H9 (cell line): ENCODE results near the gene CLMN. TPM values are rescaled to one million over a fixed set of nuclear protein-coding genes. Genes with fewer than 3 reads are reported as not detected.

Source experiments
- DNase-seq: peaks from one replicate; pipeline ENCODE4 v3.0.0-alpha.2; 2017
- H2AFZ ChIP-seq: one replicate; pipeline ENCODE4 v1.6.1; 2013; ENCODE audit warnings: mild to moderate bottlenecking, low read length, control low read depth, moderate library complexity
- H2AK5ac ChIP-seq: 2 replicates; pipeline ENCODE4 v1.6.1; 2013; ENCODE audit warnings: low read length, control low read depth, mixed read lengths; ENCODE audit not compliant: insufficient read length
- H2BK120ac ChIP-seq: one replicate; pipeline ENCODE4 v1.6.1; 2013; ENCODE audit warnings: low read depth, mild to moderate bottlenecking, low read length, control low read depth, inconsistent platforms; ENCODE audit not compliant: poor library complexity, severe bottlenecking
- H2BK12ac ChIP-seq: 2 replicates; pipeline ENCODE4 v1.6.1; 2013; ENCODE audit warnings: low read length, control low read depth, mixed read lengths, low read depth; ENCODE audit not compliant: insufficient read length
- H2BK15ac ChIP-seq: 2 replicates; pipeline ENCODE4 v1.6.1; 2013; ENCODE audit warnings: low read depth, low read length, control low read depth
- H2BK20ac ChIP-seq: one replicate; pipeline ENCODE4 v1.6.1; 2013; ENCODE audit warnings: low read depth, mild to moderate bottlenecking, low read length, control low read depth, inconsistent platforms; ENCODE audit not compliant: poor library complexity, severe bottlenecking
- H2BK5ac ChIP-seq: 2 replicates; pipeline ENCODE4 v1.6.1; 2013; ENCODE audit warnings: low read length, control low read depth, mixed read lengths; ENCODE audit not compliant: insufficient read length
- H3K14ac ChIP-seq: 2 replicates; pipeline ENCODE4 v1.6.1; 2013; ENCODE audit warnings: low read length, control low read depth; ENCODE audit not compliant: insufficient read depth
- H3K18ac ChIP-seq: 2 replicates; pipeline ENCODE4 v1.6.1; 2013; ENCODE audit warnings: low read depth, mild to moderate bottlenecking, mixed read lengths, low read length, control low read depth; ENCODE audit not compliant: insufficient read length
- H3K23ac ChIP-seq: 2 replicates; pipeline ENCODE4 v1.6.1; 2013; ENCODE audit warnings: low read length, control low read depth, mixed read lengths, low read depth; ENCODE audit not compliant: insufficient read length
- H3K23me2 ChIP-seq: 2 replicates; pipeline ENCODE4 v1.6.1; 2013; ENCODE audit warnings: low read depth, mild to moderate bottlenecking, mixed read lengths, low read length, control low read depth; ENCODE audit not compliant: insufficient read length, poor library complexity, severe bottlenecking
- H3K27ac ChIP-seq: 2 replicates; pipeline ENCODE4 v1.5.1; 2013; ENCODE audit warnings: low read length, control low read depth, mixed read lengths, low read depth; ENCODE audit not compliant: insufficient read length
- H3K27me3 ChIP-seq: 2 replicates; pipeline ENCODE4 v1.6.1; 2013; ENCODE audit warnings: low read length, control low read depth, inconsistent platforms; ENCODE audit not compliant: insufficient read depth
- H3K4ac ChIP-seq: 2 replicates; pipeline ENCODE4 v1.6.1; 2013; ENCODE audit warnings: low read depth, mild to moderate bottlenecking, control low read depth, inconsistent platforms, low read length, moderate library complexity
- H3K4me1 ChIP-seq: 2 replicates; pipeline ENCODE4 v1.6.1; 2013; ENCODE audit warnings: low read length, control low read depth, inconsistent platforms; ENCODE audit not compliant: insufficient read depth
- H3K4me2 ChIP-seq: 2 replicates; pipeline ENCODE4 v1.6.1; 2013; ENCODE audit warnings: low read length, control low read depth, mixed read lengths; ENCODE audit not compliant: insufficient read length, insufficient read depth
- H3K56ac ChIP-seq: 2 replicates; pipeline ENCODE4 v1.6.1; 2013; ENCODE audit warnings: low read depth, mild to moderate bottlenecking, mixed read lengths, low read length, control low read depth; ENCODE audit not compliant: insufficient read length
- H3K79me1 ChIP-seq: 2 replicates; pipeline ENCODE4 v1.6.1; 2013; ENCODE audit warnings: low read depth, mild to moderate bottlenecking, moderate library complexity, low read length, control low read depth, inconsistent platforms; ENCODE audit not compliant: insufficient read depth, poor library complexity, severe bottlenecking
- H3K79me2 ChIP-seq: 2 replicates; pipeline ENCODE4 v1.6.1; 2013; ENCODE audit warnings: low read length, control low read depth, inconsistent platforms; ENCODE audit not compliant: insufficient read depth
- H3K9ac ChIP-seq: 2 replicates; pipeline ENCODE4 v1.6.1; 2013; ENCODE audit warnings: low read length, control low read depth, mixed read lengths; ENCODE audit not compliant: insufficient read length; ENCODE audit errors: extremely low read depth
- H3K9me3 ChIP-seq: one replicate; pipeline ENCODE4 v1.6.1; 2013; ENCODE audit warnings: low read depth, low read length, inconsistent platforms; ENCODE audit not compliant: control insufficient read depth
- H3T11ph ChIP-seq: one replicate; pipeline ENCODE4 v1.6.1; 2013; ENCODE audit warnings: mild to moderate bottlenecking, low read length, control low read depth, inconsistent platforms
- H4K20me1 ChIP-seq: one replicate; pipeline ENCODE4 v1.6.1; 2013; ENCODE audit not compliant: control insufficient read depth, insufficient read length, insufficient read depth
- H4K5ac ChIP-seq: 2 replicates; pipeline ENCODE4 v1.6.1; 2013; ENCODE audit warnings: low read depth, mild to moderate bottlenecking, mixed read lengths, low read length, control low read depth; ENCODE audit not compliant: insufficient read length
- H4K8ac ChIP-seq: replicated peaks from 2 replicates; pipeline ENCODE4 v1.6.1; 2013; ENCODE audit warnings: low read length, control low read depth, mixed read lengths, low read depth; ENCODE audit not compliant: insufficient read length
- H4K91ac ChIP-seq: 2 replicates; pipeline ENCODE4 v1.6.1; 2013; ENCODE audit warnings: low read depth, mild to moderate bottlenecking, moderate library complexity, mixed read lengths, low read length, control low read depth; ENCODE audit not compliant: insufficient read length
- H3K27ac Mint-ChIP-seq, 3 experiments: 2 replicates in 2 of 3; 3 replicates in 1 of 3; pipeline ENCODE4 v1.8.0; 2020 to 2021; ENCODE audit warnings: mixed read lengths in 3 of 3, mild to moderate bottlenecking in 1 of 3, moderate library complexity in 1 of 3
- H3K27me3 Mint-ChIP-seq: 2 replicates; pipeline ENCODE4 v1.8.0; 2021; ENCODE audit warnings: low read depth, mild to moderate bottlenecking, moderate library complexity, mixed read lengths
- H3K36me3 Mint-ChIP-seq, 3 experiments: 2 replicates in 2 of 3; 3 replicates in 1 of 3; pipeline ENCODE4 v1.8.0; 2020 to 2021; ENCODE audit warnings: low read depth in 3 of 3, mixed read lengths in 3 of 3; ENCODE audit not compliant: insufficient read depth in 1 of 3
- H3K4me1 Mint-ChIP-seq, 2 experiments: 2 replicates each; pipeline ENCODE4 v1.8.0; 2020; ENCODE audit warnings: mixed read lengths in 2 of 2
- H3K4me3 Mint-ChIP-seq, 2 experiments: 2 replicates in 1 of 2; 3 replicates in 1 of 2; pipeline ENCODE4 v1.8.0; 2020 to 2021; ENCODE audit warnings: mild to moderate bottlenecking in 2 of 2, mixed read lengths in 2 of 2, moderate library complexity in 1 of 2
- H3K9me3 Mint-ChIP-seq, 2 experiments: 2 replicates in 1 of 2; 3 replicates in 1 of 2; pipeline ENCODE4 v1.8.0; 2020; ENCODE audit warnings: mild to moderate bottlenecking in 2 of 2, mixed read lengths in 2 of 2, moderate library complexity in 1 of 2
- WGBS: extraction: QIAGEN DNeasy Blood & Tissue Kit; methylation state at CpG from one replicate; pipeline ENCODE4 v1.1.7; 2013; ENCODE audit warnings: missing lambda C conversion rate, low lambda C conversion rate, mixed read lengths; ENCODE audit not compliant: insufficient read length; ENCODE audit errors: extremely low coverage; 5-methylcytosine and 5-hydroxymethylcytosine counted together
- total RNA-seq: library from RNA; stranded (reverse); gene quantifications from 2 replicates; pipeline ENCODE4 v1.2.1, GENCODE V29; 2021
- TF ChIP-seq, protein P1 (sequence below): fragments of 200-600 bp; sonication (generic); conservative IDR thresholded peaks from 3 replicates; pipeline ENCODE4 v1.8.0; 2021; ENCODE audit warnings: antibody characterized with exemption, mild to moderate bottlenecking

Gene CLMN
- total RNA-seq, 1 experiment from 2014 or later: 7.6 TPM

DNA sequence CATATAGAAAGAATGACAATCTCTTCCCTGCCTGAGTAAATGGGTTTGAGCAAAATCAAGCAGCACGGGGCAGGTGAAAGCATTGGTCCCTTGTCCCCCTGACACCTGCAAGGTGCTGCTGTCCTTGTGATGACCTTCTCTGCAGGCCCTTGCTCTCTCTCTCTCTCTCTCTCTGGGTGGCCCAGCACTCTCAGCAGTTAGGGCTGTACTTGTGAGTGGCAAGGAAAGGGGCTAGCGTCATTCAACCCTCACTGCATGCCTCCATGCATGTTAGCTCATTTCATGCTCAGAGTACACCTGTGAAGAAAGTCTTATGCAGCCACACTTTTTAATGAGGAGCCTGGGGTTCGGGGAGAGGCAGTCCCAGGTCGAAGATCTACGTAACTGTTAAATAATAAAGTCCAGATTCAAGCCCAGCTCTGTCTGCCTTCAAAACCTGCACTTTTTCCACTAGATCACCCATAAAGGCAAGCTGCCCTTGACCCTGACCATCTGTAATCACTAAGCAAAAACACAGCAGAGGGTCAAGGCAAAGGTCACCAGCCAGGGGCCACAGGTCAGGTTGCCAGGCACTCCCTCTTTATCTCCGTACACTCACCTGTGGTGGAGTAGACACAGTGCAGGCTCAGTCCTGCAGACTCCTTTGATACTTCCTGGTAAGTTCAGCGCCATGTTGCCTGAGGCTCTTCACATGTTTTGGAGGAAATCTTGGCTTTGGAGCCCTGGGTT lies 44.9 kb upstream of the CLMN start:
- Histone ChIP-seq H4K91ac (no peak overlapping the region), H3K79me1 (no peaks in the 10 kb centered on the region), H2BK20ac (no peak overlapping the region), H2BK5ac (no peak overlapping the region), H2AFZ (no peak overlapping the region), H3K4me2 (no peak overlapping the region), H3K14ac (no peak overlapping the region), H3K27me3 (no peaks in the 10 kb centered on the region), H4K20me1 (no peaks in the 10 kb centered on the region), H3K9me3 (no peaks in the 10 kb centered on the region), H2BK15ac (no peak overlapping the region), H3K9ac (no peak overlapping the region), H3K23ac (no peak overlapping the region), H4K5ac (no peak overlapping the region), H3K4me1 (peaks cover 5% of the 10 kb centered on the region; the same call in 1 of the 2 replicates), H2BK120ac (no peak overlapping the region), H3K4ac (no peak overlapping the region), H3K56ac (no peak overlapping the region), H3K18ac (no peak overlapping the region), H3T11ph (no peak overlapping the region), H2BK12ac (no peak overlapping the region), H2AK5ac (no peak overlapping the region), H4K8ac (no peak overlapping the region), H3K27ac (no peak overlapping the region), H3K79me2 (no peaks in the 10 kb centered on the region), H3K23me2 (peaks cover 5% of the 10 kb centered on the region)
- H3K9me3 Mint-ChIP-seq: no peaks in the 10 kb centered on the region
- H3K27ac Mint-ChIP-seq: no peak overlapping the region
- no CpG with 5 or more reads among the region's 7 CpGs for WGBS
- H3K36me3 Mint-ChIP-seq: no peaks in the 10 kb centered on the region; a peak in 1 of 7 replicates
- peaks cover 13% of the 10 kb centered on the region for H3K27me3 Mint-ChIP-seq
- H3K4me3 Mint-ChIP-seq: no peak overlapping the region
- TF ChIP-seq, protein P1, sequence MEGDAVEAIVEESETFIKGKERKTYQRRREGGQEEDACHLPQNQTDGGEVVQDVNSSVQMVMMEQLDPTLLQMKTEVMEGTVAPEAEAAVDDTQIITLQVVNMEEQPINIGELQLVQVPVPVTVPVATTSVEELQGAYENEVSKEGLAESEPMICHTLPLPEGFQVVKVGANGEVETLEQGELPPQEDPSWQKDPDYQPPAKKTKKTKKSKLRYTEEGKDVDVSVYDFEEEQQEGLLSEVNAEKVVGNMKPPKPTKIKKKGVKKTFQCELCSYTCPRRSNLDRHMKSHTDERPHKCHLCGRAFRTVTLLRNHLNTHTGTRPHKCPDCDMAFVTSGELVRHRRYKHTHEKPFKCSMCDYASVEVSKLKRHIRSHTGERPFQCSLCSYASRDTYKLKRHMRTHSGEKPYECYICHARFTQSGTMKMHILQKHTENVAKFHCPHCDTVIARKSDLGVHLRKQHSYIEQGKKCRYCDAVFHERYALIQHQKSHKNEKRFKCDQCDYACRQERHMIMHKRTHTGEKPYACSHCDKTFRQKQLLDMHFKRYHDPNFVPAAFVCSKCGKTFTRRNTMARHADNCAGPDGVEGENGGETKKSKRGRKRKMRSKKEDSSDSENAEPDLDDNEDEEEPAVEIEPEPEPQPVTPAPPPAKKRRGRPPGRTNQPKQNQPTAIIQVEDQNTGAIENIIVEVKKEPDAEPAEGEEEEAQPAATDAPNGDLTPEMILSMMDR: no peak
- DNase-seq: no peak
- H3K4me1 Mint-ChIP-seq: peaks cover 34 to 45% of the 10 kb centered on the region in 2 experiments
